Stomach (tissue), 9 donors: ENCODE data around the gene TBC1D8. TPM values are rescaled to one million over a fixed set of nuclear protein-coding genes. Genes with fewer than 3 reads are reported as not detected.

Experiments
- DNase-seq, 2 donors: peaks; one replicate each; pipeline versions ENCODE4 v3.0.0 to v3.0.0-alpha.2; 2013 to 2019
- H3K27ac ChIP-seq, 5 donors: fragments of 200-600 bp in 4 of 5; sonication (generic) in 4 of 5; one replicate each; pipeline ENCODE4 v1.5.1; 2013 to 2019; ENCODE audit warnings: mild to moderate bottlenecking in 1 of 5, moderate library complexity in 1 of 5
- H3K27me3 ChIP-seq, 3 donors: fragments of 200-600 bp; sonication (generic); one replicate each; pipeline ENCODE4 v1.5.1; 2017 to 2019; ENCODE audit warnings: mixed run types in 1 of 3
- H3K36me3 ChIP-seq, 4 donors: fragments of 200-600 bp; sonication (generic); 1 replicate in 3 of 4; 2 replicates in 1 of 4; pipeline ENCODE4 v1.5.1; 2016 to 2019
- H3K4me1 ChIP-seq, 4 donors: fragments of 200-600 bp; sonication (generic); one replicate each; pipeline ENCODE4 v1.5.1; 2016 to 2019
- H3K4me3 ChIP-seq, 4 donors: fragments of 200-600 bp; sonication (generic) in 3 of 4; one replicate each; pipeline ENCODE4 v1.5.1; 2016 to 2019; ENCODE audit warnings: mild to moderate bottlenecking in 1 of 4
- H3K9me3 ChIP-seq, 4 donors: fragments of 200-600 bp; sonication (generic); one replicate each; pipeline ENCODE4 v1.5.1; 2016 to 2019
- EP300 ChIP-seq: sonication (generic); formaldehyde crosslinking; IDR thresholded peaks from one replicate; pipeline ENCODE4 v1.6.1; 2017; ENCODE audit warnings: antibody characterized with exemption
- POLR2A ChIP-seq, 4 donors: fragments of 450-650 bp; IDR thresholded peaks; one replicate each; pipeline ENCODE4 v1.6.1; 2016; ENCODE audit warnings: antibody characterized with exemption in 4 of 4, control low read depth in 2 of 4, mild to moderate bottlenecking in 1 of 4, moderate library complexity in 1 of 4
- POLR2AphosphoS5 ChIP-seq, 3 donors: sonication (generic); formaldehyde crosslinking; IDR thresholded peaks; one replicate each; pipeline ENCODE4 v1.6.1; 2016; ENCODE audit warnings: antibody characterized with exemption in 3 of 3
- WGBS, 5 donors: extraction: QIAGEN DNeasy Blood & Tissue Kit in 3 of 5; methylation state at CpG; one replicate each; pipeline versions ENCODE4 v1.1.5 to v1.1.7; 2013 to 2018; 5-methylcytosine and 5-hydroxymethylcytosine counted together
- intact Hi-C: fragments of 100-400 bp; cut with DNase I; formaldehyde crosslinking; loops from one replicate; pipeline ENCODE4 v1.15.1; 2023; ENCODE audit warnings: low total_unique reads
- polyA plus RNA-seq, 3 donors: library from polyadenylated mRNA; stranded (reverse); fragments of 200-250 nt; gene quantifications; one replicate each; pipeline ENCODE4 v1.2.3, GENCODE V29; 2013
- total RNA-seq, 5 donors: library from RNA; depleted of rRNA; stranded (reverse); fragments of >200 nt; gene quantifications; one replicate each; pipeline versions ENCODE4 v1.1.0 to v1.2.3, GENCODE V29; 2014 to 2016
- TF ChIP-seq, protein P1 (sequence below), 7 experiments: fragments of 450-650 bp in 4 of 7; fragments of 200-600 bp in 3 of 7; sonication (generic) in 3 of 7; IDR thresholded peaks; one replicate each; pipeline ENCODE4 v1.5.1; 2016 to 2019; ENCODE audit warnings: antibody characterized with exemption in 7 of 7, control low read depth in 2 of 7, mild to moderate bottlenecking in 1 of 7
- donor health status: healthy with polysubstance abuse.
- donor health status: Bipolar disorder and iron deficiency.
- donor health status: healthy.

Gene TBC1D8
- total and polyA plus RNA-seq, 8 donors: 9.9 to 179 (median 74.9) TPM

- TF ChIP-seq, protein P1, sequence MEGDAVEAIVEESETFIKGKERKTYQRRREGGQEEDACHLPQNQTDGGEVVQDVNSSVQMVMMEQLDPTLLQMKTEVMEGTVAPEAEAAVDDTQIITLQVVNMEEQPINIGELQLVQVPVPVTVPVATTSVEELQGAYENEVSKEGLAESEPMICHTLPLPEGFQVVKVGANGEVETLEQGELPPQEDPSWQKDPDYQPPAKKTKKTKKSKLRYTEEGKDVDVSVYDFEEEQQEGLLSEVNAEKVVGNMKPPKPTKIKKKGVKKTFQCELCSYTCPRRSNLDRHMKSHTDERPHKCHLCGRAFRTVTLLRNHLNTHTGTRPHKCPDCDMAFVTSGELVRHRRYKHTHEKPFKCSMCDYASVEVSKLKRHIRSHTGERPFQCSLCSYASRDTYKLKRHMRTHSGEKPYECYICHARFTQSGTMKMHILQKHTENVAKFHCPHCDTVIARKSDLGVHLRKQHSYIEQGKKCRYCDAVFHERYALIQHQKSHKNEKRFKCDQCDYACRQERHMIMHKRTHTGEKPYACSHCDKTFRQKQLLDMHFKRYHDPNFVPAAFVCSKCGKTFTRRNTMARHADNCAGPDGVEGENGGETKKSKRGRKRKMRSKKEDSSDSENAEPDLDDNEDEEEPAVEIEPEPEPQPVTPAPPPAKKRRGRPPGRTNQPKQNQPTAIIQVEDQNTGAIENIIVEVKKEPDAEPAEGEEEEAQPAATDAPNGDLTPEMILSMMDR (IDR thresholded peaks at IDR 0.05): no peak
- no peak for TF ChIP-seq EP300
- no peak for TF ChIP-seq POLR2AphosphoS5 (IDR thresholded peaks at IDR 0.05)
- no peak for TF ChIP-seq POLR2A (IDR thresholded peaks at IDR 0.05)
- H3K9me3 ChIP-seq: no peaks in the 10 kb centered on the region
- no peak overlapping the region for H3K27ac ChIP-seq
- H3K27me3 ChIP-seq: no peaks in the 10 kb centered on the region
- no peak overlapping the region for H3K4me3 ChIP-seq
- peaks cover 20 to 87% (median 83%) of the 10 kb centered on the region in 4 donors for H3K36me3 ChIP-seq
- peaks cover 0 to 5% (median 2%) of the 10 kb centered on the region in 4 donors for H3K4me1 ChIP-seq
- intact Hi-C loops: no loop called here
- no peak for DNase-seq
- WGBS, 5 donors: 85 to 87% (median 85%) methylated on average over 14 to 16 of the region's 16 CpGs
Measured at GRCh38 chr2:101022221-101022620, 129.0 kb downstream of the TBC1D8 start.

DNA sequence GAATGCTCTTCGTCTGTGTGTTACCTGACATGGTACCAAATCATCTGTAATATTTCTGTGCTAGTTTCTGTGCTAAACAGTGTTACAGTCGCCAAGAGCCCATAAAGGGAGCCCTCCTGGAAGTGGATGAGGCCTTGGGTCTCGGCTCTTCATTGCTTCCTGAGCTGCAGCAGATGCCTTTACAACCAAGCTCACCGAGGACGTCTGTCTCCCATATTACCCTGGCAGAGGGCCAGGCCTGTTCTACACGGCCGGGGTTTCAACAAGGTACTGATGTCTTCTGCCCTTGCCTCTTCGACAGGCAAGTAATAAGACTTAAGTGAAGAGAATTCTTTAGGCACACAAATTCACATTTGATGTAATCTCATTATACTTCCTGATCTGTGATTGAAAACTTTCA, 132.2 kb downstream of the TBC1D8 start:
- peaks cover 13 to 77% (median 71%) of the 10 kb centered on the region in 4 donors for H3K36me3 ChIP-seq
- 50 to 67% (median 59%) methylated on average over 8 of the region's 8 CpGs for WGBS, 5 donors
- DNase-seq: no peak
- intact Hi-C loops: no loop called here
- H3K27ac ChIP-seq: no peak overlapping the region
- no peaks in the 10 kb centered on the region for H3K4me1 ChIP-seq
- H3K4me3 ChIP-seq: no peak overlapping the region
- H3K27me3 ChIP-seq: no peaks in the 10 kb centered on the region
- H3K9me3 ChIP-seq: no peaks in the 10 kb centered on the region
- TF ChIP-seq POLR2AphosphoS5 (IDR thresholded peaks at IDR 0.05) (no peak), POLR2A (IDR thresholded peaks at IDR 0.05) (no peak), EP300 (no peak)
- TF ChIP-seq, protein P1 (IDR thresholded peaks at IDR 0.05): no peak

DNA sequence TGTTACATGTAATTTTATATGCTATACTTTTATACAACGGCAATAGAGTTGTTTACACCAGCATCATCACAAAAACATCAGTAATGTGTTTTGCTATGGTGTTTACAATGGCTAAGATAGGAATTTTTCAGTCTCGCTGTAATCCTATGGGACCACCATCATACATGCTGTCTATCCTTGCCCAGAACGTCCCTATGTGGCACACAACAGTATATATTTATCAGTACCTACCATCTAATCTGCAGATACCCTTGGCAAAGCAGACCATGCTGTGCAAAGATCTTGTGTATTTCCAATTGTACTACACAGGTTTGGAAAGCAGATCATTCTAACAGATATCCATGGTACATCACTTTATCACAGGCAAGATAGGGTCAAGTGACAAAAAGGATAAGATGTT, 133.8 kb downstream of the TBC1D8 start:
- intact Hi-C loops: no loop called here
- WGBS, 5 donors: 64 to 73% (median 71%) methylated on average over 3 of the region's 3 CpGs
- Histone ChIP-seq H3K27me3 (no peaks in the 10 kb centered on the region), H3K9me3 (no peaks in the 10 kb centered on the region), H3K4me3 (no peak overlapping the region), H3K36me3 (peaks cover 13 to 65% (median 59%) of the 10 kb centered on the region in 4 donors), H3K4me1 (peaks cover 0 to 7% (median 2%) of the 10 kb centered on the region in 4 donors), H3K27ac (no peak overlapping the region)
- DNase-seq: no peak
- TF ChIP-seq, protein P1 (IDR thresholded peaks at IDR 0.05): no peak
- TF ChIP-seq EP300 (no peak), POLR2A (IDR thresholded peaks at IDR 0.05) (no peak), POLR2AphosphoS5 (IDR thresholded peaks at IDR 0.05) (no peak)

DNA sequence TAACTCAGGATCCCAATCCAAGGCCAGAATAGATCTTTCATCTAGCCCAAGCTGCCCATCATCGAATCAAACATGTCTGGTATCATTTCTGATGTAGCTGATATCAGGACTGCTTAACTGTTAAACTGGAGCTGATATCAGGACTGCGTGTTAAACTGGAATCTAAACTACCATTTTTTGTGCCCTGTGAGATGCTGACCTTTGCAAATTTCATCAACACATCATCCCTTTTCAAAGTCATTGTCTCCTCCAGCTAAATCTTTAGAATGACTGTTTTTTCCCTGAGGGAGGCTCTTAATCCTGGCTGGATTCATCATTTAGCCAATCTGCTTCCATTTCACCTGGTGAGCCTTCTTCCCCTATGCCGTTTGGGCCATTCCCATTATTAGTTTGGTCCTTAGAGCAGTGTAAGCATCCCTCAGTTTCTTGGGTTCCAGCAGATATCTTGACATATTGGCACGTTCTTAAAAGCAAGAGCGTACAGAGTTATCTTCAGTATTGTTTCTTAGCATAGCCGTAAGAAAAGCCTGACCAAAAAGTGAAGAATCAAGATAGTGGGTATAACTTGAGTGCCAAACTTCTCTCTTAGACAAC, 136.8 kb downstream of the TBC1D8 start:
- WGBS, 5 donors: 55 to 77% (median 68%) methylated on average over 6 of the region's 6 CpGs
- intact Hi-C loops: loop anchor here (5.0 kb wide), 1 partner anchor 133 kb away; no protein-coding TSS in a partner anchor

More for the DNA sequence above, 136.8 kb downstream of the TBC1D8 start:
- DNase-seq: no peak
- H3K36me3 ChIP-seq: peaks cover 21 to 62% (median 52%) of the 10 kb centered on the region in 4 donors
- no peak overlapping the region for H3K27ac ChIP-seq
- no peaks in the 10 kb centered on the region for H3K27me3 ChIP-seq
- peaks cover 0 to 21% (median 2%) of the 10 kb centered on the region in 4 donors for H3K4me1 ChIP-seq
- H3K9me3 ChIP-seq: no peaks in the 10 kb centered on the region
- no peak for TF ChIP-seq EP300
- no peak for TF ChIP-seq POLR2AphosphoS5 (IDR thresholded peaks at IDR 0.05)
- no peak for TF ChIP-seq POLR2A (IDR thresholded peaks at IDR 0.05)
- TF ChIP-seq, protein P1 (IDR thresholded peaks at IDR 0.05): no peak
- H3K4me3 ChIP-seq: no peak overlapping the region
